Vagina (tissue), 2 donors: ENCODE measurements around the gene DNM3. TPM values are rescaled to one million over a fixed set of nuclear protein-coding genes. Genes with fewer than 3 reads are reported as not detected.

ENCODE experiments used
- DNase-seq, 2 donors: peaks; one replicate each; pipeline ENCODE4 v3.0.0-alpha.2; 2017; ENCODE audit errors: extremely low spot score in 2 of 2
- H3K27ac ChIP-seq: fragments of 200-600 bp; sonication (generic); one replicate; pipeline ENCODE4 v1.5.1; 2019
- H3K27me3 ChIP-seq: fragments of 200-600 bp; sonication (generic); one replicate; pipeline ENCODE4 v1.5.1; 2019
- H3K36me3 ChIP-seq, 2 donors: fragments of 200-600 bp; sonication (generic); one replicate each; pipeline ENCODE4 v1.5.1; 2017 to 2019
- H3K4me1 ChIP-seq: fragments of 200-600 bp; sonication (generic); one replicate; pipeline ENCODE4 v1.5.1; 2019
- H3K4me3 ChIP-seq, 2 donors: fragments of 200-600 bp; sonication (generic); 1 replicate in 1 of 2; 2 replicates in 1 of 2; pipeline ENCODE4 v1.5.1; 2016 to 2019
- H3K9me3 ChIP-seq: fragments of 200-600 bp; sonication (generic); one replicate; pipeline ENCODE4 v1.5.1; 2019
- CTCF ChIP-seq, 3 experiments: fragments of 450-650 bp in 2 of 3; fragments of 200-600 bp in 1 of 3; sonication (generic) in 1 of 3; IDR thresholded peaks; one replicate each; pipeline ENCODE4 v1.5.1; 2017 to 2019; ENCODE audit warnings: antibody characterized with exemption in 3 of 3, mild to moderate bottlenecking in 2 of 3, moderate library complexity in 2 of 3
- POLR2A ChIP-seq, 2 donors: fragments of 450-650 bp; IDR thresholded peaks; one replicate each; pipeline ENCODE4 v1.6.1; 2017; ENCODE audit warnings: antibody characterized with exemption in 2 of 2, mild to moderate bottlenecking in 2 of 2, moderate library complexity in 2 of 2
- POLR2AphosphoS5 ChIP-seq, 2 donors: sonication (generic); formaldehyde crosslinking; IDR thresholded peaks; one replicate each; pipeline ENCODE4 v1.9.0; 2017; ENCODE audit warnings: antibody characterized with exemption in 2 of 2, mild to moderate bottlenecking in 2 of 2, low read depth in 1 of 2; ENCODE audit not compliant: insufficient read depth in 1 of 2
- intact Hi-C: fragments of 100-400 bp; cut with DNase I; formaldehyde crosslinking; loops from one replicate; pipeline ENCODE4 v1.15.1; 2023
- total RNA-seq: library from RNA; depleted of rRNA; stranded (reverse); fragments of >200 nt; gene quantifications from one replicate; pipeline ENCODE4 v1.2.3, GENCODE V29; 2016

The DNM3 gene
- total RNA-seq, 1 donor from 2014 or later: 15.5 TPM

- Histone ChIP-seq H3K9me3 (no peaks in the 10 kb centered on the region), H3K4me1 (no peaks in the 10 kb centered on the region), H3K27ac (no peak overlapping the region), H3K27me3 (no peaks in the 10 kb centered on the region), H3K4me3 (no peak overlapping the region), H3K36me3 (no peaks in the 10 kb centered on the region)
- no peak for DNase-seq
- TF ChIP-seq POLR2AphosphoS5 (IDR thresholded peaks at IDR 0.05; ENCODE audit: insufficient read depth in 1 of 2, low read depth in 1 of 2): no peak
- no peak for TF ChIP-seq CTCF (IDR thresholded peaks at IDR 0.05)
- no peak for TF ChIP-seq POLR2A (IDR thresholded peaks at IDR 0.05)
- intact Hi-C loops: no loop called here
Measured at GRCh38 chr1:172221436-172221835, 380.1 kb downstream of the DNM3 start.

GRCh38 chr1:172224871-172225270 is 383.6 kb downstream of the DNM3 start:
- TF ChIP-seq CTCF (IDR thresholded peaks at IDR 0.05) (no peak), POLR2AphosphoS5 (IDR thresholded peaks at IDR 0.05; ENCODE audit: insufficient read depth in 1 of 2, low read depth in 1 of 2) (no peak), POLR2A (IDR thresholded peaks at IDR 0.05) (no peak)
- intact Hi-C loops: no loop called here
- DNase-seq: no peak
- no peak overlapping the region for H3K4me3 ChIP-seq
- no peaks in the 10 kb centered on the region for H3K36me3 ChIP-seq
- H3K9me3 ChIP-seq: no peaks in the 10 kb centered on the region
- H3K27me3 ChIP-seq: no peaks in the 10 kb centered on the region
- no peaks in the 10 kb centered on the region for H3K4me1 ChIP-seq
- no peak overlapping the region for H3K27ac ChIP-seq

GRCh38 chr1:172229942-172230341 is 388.6 kb downstream of the DNM3 start:
- Histone ChIP-seq H3K27me3 (no peaks in the 10 kb centered on the region), H3K27ac (no peak overlapping the region), H3K4me3 (no peak overlapping the region), H3K4me1 (no peaks in the 10 kb centered on the region), H3K9me3 (no peaks in the 10 kb centered on the region), H3K36me3 (no peaks in the 10 kb centered on the region)
- intact Hi-C loops: no loop called here
- no peak for TF ChIP-seq POLR2AphosphoS5 (IDR thresholded peaks at IDR 0.05; ENCODE audit: insufficient read depth in 1 of 2, low read depth in 1 of 2)
- no peak for TF ChIP-seq CTCF (IDR thresholded peaks at IDR 0.05)
- no peak for TF ChIP-seq POLR2A (IDR thresholded peaks at IDR 0.05)
- no peak for DNase-seq

GRCh38 chr1:172230526-172230925 is 389.2 kb downstream of the DNM3 start:
- H3K27me3 ChIP-seq: no peaks in the 10 kb centered on the region
- H3K27ac ChIP-seq: no peak overlapping the region
- TF ChIP-seq POLR2A (IDR thresholded peaks at IDR 0.05) (no peak), POLR2AphosphoS5 (IDR thresholded peaks at IDR 0.05; ENCODE audit: insufficient read depth in 1 of 2, low read depth in 1 of 2) (no peak), CTCF (IDR thresholded peaks at IDR 0.05) (no peak)
- H3K9me3 ChIP-seq: no peaks in the 10 kb centered on the region
- no peaks in the 10 kb centered on the region for H3K36me3 ChIP-seq
- no peak for DNase-seq
- H3K4me3 ChIP-seq: no peak overlapping the region
- intact Hi-C loops: no loop called here
- no peaks in the 10 kb centered on the region for H3K4me1 ChIP-seq

GRCh38 chr1:172236958-172237357 is 395.7 kb downstream of the DNM3 start:
- Histone ChIP-seq H3K4me1 (peaks cover 6% of the 10 kb centered on the region), H3K36me3 (no peaks in the 10 kb centered on the region), H3K4me3 (no peak overlapping the region), H3K27ac (no peak overlapping the region), H3K9me3 (no peaks in the 10 kb centered on the region), H3K27me3 (no peaks in the 10 kb centered on the region)
- no peak for DNase-seq
- TF ChIP-seq CTCF (IDR thresholded peaks at IDR 0.05) (no peak), POLR2AphosphoS5 (IDR thresholded peaks at IDR 0.05; ENCODE audit: insufficient read depth in 1 of 2, low read depth in 1 of 2) (no peak), POLR2A (IDR thresholded peaks at IDR 0.05) (no peak)
- intact Hi-C loops: no loop called here
